ENCODE data around the gene SNX24. TPM values are rescaled to one million over a fixed set of nuclear protein-coding genes. Genes with fewer than 3 reads are reported as not detected.
A peak's percentile ranks its signal among the peaks of the same experiment; 100 is the strongest.

Gene SNX24
- total RNA-seq: 10 to 100 TPM; 13.3 to 21.5 (median 17.9) TPM

GRCh38 chr5:122845229-122846050 is at the start of gene SNX24:
SNX24 (plus strand) TSS chr5:122845613; CDS start chr5:122845634, 21 bp downstream.
- peak; percentile 87 for ATAC-seq (ENCODE audit: low FRiP score)
- TF ChIP-seq CTCF (IDR thresholded peaks at IDR 0.05): no peak
- peak; percentile 35 for DNase-seq (ENCODE audit: low spot score)

GRCh38 chr5:122805481-122805880 is 39.9 kb upstream of the SNX24 start:
- TF ChIP-seq CTCF (IDR thresholded peaks at IDR 0.05): no peak
- ATAC-seq (ENCODE audit: low FRiP score): no peak

GRCh38 chr5:122810405-122810804 is 35.0 kb upstream of the SNX24 start:
- no peak for ATAC-seq (ENCODE audit: low FRiP score)

More at GRCh38 chr5:122805481-122805880, 39.9 kb upstream of the SNX24 start:
- no peak for DNase-seq (ENCODE audit: low spot score)

GRCh38 chr5:122815218-122815767 is 30.1 kb upstream of the SNX24 start:
- DNase-seq (ENCODE audit: low spot score) (no peak), ATAC-seq (ENCODE audit: low FRiP score) (no peak)
- no peak for TF ChIP-seq CTCF (IDR thresholded peaks at IDR 0.05)

More at GRCh38 chr5:122810405-122810804, 35.0 kb upstream of the SNX24 start:
- TF ChIP-seq CTCF (IDR thresholded peaks at IDR 0.05): no peak
- no peak for DNase-seq (ENCODE audit: low spot score)

GRCh38 chr5:122816756-122817155 is 28.7 kb upstream of the SNX24 start:
- DNase-seq (ENCODE audit: low spot score): no peak
- TF ChIP-seq CTCF (IDR thresholded peaks at IDR 0.05): no peak

GRCh38 chr5:122831984-122832383 is 13.4 kb upstream of the SNX24 start:
- no peak for TF ChIP-seq CTCF (IDR thresholded peaks at IDR 0.05)
- DNase-seq (ENCODE audit: low spot score) (no peak), ATAC-seq (ENCODE audit: low FRiP score) (no peak)

More at GRCh38 chr5:122816756-122817155, 28.7 kb upstream of the SNX24 start:
- no peak for ATAC-seq (ENCODE audit: low FRiP score)

All from omental fat pad (tissue), 4 donors.